Peyer's patch (tissue), 4 donors: ENCODE results near the gene GPR55.

Experiments used
- POLR2A ChIP-seq, 2 donors: fragments of 450-650 bp; IDR thresholded peaks; one replicate each; pipeline ENCODE4 v1.5.1; 2017; ENCODE audit warnings: antibody characterized with exemption in 2 of 2, mild to moderate bottlenecking in 2 of 2, moderate library complexity in 2 of 2
- TF ChIP-seq, protein P1 (sequence below), 6 experiments: fragments of 450-650 bp in 4 of 6; fragments of 200-600 bp in 2 of 6; sonication (generic) in 1 of 6; IDR thresholded peaks; one replicate each; pipeline ENCODE4 v1.5.1; 2017 to 2019; ENCODE audit warnings: antibody characterized with exemption in 6 of 6, mild to moderate bottlenecking in 3 of 6, moderate library complexity in 1 of 6

DNA sequence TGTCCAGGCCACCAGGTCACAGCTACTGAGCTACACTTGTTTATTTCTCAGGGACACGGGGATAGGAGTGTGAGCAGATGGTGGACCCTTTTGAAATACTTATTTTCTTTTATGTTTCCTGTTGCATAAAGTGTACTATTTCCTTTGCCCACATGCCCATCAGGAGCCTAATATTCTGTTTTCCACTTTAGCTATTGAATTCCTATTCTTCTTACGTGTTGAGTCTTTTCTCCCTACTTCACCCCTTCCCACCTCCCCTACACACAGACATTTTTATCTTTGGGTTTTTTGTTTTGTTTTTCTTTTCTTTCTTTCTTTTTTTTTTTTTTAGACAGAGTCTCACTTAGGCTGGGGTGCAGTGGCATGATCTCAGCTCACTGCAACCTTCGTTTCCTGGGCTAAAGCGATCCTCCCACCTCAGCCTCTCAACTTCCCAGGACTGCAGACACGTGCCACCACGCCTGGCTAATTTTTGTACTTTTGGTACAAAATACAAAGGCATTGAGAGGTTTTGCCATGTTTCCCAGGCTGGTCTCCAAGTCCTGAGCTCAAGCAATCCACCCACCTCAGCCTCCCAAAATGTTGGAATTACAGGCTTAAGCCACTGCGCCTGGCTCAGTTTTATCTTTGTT, 5.2 kb upstream of the GPR55 start:
- TF ChIP-seq, protein P1, sequence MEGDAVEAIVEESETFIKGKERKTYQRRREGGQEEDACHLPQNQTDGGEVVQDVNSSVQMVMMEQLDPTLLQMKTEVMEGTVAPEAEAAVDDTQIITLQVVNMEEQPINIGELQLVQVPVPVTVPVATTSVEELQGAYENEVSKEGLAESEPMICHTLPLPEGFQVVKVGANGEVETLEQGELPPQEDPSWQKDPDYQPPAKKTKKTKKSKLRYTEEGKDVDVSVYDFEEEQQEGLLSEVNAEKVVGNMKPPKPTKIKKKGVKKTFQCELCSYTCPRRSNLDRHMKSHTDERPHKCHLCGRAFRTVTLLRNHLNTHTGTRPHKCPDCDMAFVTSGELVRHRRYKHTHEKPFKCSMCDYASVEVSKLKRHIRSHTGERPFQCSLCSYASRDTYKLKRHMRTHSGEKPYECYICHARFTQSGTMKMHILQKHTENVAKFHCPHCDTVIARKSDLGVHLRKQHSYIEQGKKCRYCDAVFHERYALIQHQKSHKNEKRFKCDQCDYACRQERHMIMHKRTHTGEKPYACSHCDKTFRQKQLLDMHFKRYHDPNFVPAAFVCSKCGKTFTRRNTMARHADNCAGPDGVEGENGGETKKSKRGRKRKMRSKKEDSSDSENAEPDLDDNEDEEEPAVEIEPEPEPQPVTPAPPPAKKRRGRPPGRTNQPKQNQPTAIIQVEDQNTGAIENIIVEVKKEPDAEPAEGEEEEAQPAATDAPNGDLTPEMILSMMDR (IDR thresholded peaks at IDR 0.05): no peak
- no peak for TF ChIP-seq POLR2A (IDR thresholded peaks at IDR 0.05)
